ENCODE results near the gene UBE2O. TPM values are rescaled to one million over a fixed set of nuclear protein-coding genes. Genes with fewer than 3 reads are reported as not detected.

Gene UBE2O
- 26.3 to 29.1 TPM (median 28.2 TPM) in 5 replicates for total RNA-seq (2022; extraction: Qiagen RNA extraction)

DNA sequence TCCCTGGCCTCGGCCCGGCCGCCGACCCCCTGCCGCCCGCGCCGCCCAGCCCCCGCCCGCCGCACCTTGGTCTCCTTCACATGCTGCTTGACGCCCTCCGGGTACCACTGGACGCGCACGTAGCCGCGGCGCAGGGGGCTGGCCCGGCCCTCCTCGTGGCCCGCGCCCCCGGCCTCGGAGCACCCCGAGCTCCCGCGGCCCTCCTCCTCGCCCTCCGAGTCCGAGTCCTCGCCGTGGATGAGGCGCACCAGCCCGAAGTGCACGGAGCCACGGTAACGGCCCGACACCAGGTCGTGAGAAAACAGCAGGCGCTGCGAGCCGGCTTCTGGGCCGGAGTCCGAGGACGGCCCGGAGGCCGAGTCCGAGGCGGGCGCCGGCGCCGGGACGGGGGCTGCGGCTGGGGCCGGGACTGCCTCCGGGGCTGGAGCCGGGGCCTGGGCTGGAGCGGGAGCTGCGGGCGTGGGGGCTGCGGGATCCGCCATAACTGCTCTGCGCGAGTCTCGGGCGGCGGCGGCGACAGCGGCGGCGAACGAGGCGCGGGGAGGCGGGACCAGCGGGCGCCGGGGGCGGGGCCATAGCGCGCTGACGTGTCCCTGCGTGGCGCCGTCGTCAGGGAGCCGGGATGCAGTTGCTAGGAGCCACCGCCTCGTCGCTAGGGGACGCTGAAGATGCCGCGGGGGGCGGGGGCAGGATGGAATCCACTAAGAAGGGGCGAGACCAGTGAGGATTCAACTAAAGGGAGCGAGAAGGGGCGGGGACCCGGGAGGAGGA, at the start of gene UBE2O:
Gene UBE2O, minus strand, starts transcription at position 493 of the 771 bp plus-strand sequence. Its CDS starts 11 bp downstream, at position 482.

DNA sequence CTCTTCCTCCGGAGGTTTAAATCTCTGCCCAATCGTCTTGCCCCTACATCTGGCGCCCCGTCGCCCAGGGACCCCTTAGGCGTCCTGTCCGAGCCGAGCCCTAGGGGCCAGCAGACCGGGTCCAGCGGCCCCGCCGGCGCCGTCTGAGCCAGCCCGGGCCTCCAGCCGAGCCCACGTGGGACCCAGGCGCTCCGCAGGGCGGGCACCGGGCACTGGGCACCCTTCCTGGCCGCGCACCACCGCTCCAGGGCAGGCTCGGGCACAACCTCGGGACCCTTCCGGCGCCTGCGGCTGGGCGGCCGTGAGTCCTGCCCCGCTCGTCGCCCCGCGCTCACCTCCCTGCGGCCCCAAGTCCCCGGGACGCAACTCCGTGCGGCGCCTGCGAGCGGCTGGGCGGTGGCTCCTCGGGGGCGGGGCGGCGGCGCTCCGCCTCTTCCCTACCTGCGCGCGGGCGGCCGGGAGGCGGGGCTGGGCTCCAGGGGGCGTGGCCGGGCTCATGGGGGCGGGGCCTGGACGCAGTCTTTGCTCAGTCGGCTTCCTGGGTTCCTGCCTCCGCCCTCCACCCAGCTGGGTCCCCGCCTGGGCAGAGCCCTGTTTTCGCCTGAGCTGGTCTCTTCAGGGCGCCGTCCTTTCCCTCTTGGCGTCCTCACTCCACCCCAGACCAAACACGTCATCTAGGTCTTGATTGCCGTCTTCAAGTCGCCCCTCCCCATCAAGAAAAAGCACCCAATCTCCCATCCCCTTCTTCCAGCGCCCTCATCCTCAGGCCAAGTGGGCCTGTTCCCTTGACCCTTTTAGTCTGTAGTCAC, 48.3 kb upstream of the UBE2O start, which contains the start of gene RHBDF2:
Gene RHBDF2, minus strand, starts transcription at position 406 of the 809 bp plus-strand sequence. CDS start 19,899 bp downstream, outside the sequence.

DNA sequence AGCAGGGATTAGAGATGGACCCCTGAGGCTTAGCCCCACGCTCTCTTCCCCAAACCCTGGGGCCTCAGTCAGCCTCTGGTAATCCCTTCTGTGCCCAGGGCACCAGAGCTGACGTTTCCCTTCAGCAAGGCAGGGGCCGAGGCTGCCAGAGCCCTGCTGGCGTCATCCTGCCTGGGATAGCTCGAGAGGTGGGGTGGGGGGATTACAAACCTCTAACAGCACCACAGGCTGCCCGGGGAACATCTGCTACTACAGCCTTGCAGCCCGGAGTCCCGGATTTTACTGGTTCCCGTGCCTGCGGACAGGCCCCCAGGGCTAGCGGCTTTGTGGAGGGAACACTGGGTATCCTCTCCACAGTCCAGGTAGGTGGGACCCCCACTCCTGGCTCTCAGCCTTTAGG, 14.4 kb upstream of the UBE2O start, which contains the start of gene AANAT:
Gene AANAT, plus strand, starts transcription at position 238 of the 400 bp plus-strand sequence. CDS start 1,144 bp downstream, outside the sequence.

DNA sequence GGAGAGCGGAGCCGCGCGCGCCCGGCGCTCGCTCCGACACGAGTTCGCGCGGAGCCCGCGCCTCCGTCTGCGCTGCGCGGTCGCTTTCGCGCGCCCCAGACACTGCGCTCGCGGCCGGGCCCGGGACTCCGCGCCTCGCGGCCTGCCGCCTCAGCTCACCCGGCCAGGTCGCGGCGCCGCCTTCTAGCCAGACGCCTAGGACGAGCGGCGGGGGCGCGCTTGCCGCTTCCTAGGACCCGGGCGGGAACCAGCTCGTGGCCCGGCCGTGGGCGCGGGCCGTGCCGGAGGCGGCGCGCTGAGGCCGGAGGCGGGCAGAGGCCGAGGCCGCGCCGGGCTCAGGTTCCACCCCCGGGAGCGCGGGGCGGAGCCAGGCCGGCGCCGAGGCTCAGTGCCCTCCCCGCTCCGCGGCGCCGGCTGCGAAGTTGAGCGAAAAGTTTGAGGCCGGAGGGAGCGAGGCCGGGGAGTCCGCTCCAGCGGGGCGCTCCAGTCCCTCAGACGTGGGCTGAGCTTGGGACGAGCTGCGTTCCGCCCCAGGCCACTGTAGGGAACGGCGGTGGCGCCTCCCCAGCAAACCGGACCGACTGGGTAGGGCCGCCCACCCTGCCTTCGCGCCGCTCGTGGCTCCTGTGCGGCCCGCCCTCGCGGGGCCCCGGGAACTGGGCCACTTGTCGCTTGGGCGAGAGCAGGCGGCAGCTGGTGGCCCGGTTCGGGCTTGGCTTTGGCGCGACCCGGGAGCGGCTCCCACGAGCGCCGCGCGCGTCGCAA, 68.5 kb downstream of the UBE2O start, which contains the start of gene SPHK1:
Gene SPHK1, plus strand, starts transcription at position 388 of the 765 bp plus-strand sequence. CDS start 1,036 bp downstream, outside the sequence.

DNA sequence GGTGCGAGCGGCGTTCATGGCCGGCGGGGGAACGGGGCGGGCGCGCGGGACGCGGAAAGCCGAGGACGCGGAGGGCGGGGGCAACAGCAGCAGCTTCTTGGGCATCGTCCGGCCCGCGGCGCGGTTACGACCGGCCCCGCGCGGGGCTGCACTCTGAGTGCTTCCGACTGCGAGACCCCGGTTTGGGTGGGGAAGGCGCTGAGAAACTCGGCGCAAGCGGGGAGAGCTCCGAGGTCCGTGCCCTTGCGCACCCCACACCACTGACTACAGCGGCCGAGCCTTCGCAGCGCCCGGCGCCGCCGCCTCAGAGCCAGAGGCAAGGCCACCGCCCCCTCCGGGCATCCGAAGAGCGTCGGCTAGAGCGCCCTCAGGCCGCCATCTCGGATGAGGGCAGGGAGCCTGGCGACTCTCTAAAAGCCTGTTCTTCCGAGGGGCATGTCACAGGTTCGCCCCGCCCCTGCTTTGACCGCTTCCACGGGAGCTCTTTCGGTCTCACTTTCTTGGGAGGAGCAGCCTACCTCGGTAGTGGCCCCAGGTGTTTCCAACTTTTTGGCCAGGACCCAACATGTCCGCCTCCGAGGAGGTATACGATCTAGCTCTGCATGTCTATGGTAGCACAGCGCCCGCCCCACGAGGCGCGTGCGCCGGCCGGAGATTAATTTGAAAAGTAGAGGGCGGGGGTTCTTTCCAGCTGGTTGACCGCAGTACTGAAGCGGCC, 99.2 kb downstream of the UBE2O start, which contains the start of gene PRPSAP1:
Gene PRPSAP1, minus strand, starts transcription at position 318 of the 718 bp plus-strand sequence. Its CDS starts 213 bp downstream, at position 105.

Other genes starting within 250 kb of the UBE2O start
- gene RNF157, start 212.7 kb downstream of the UBE2O start, total RNA-seq (2022; extraction: Qiagen RNA extraction): 8.3 to 10.3 TPM (median 9.7 TPM) in 5 replicates
- 119 to 198 TPM (median 177 TPM) in 5 replicates for gene UBALD2, start 187.8 kb downstream of the UBE2O start, total RNA-seq (2022; extraction: Qiagen RNA extraction)
- 0.42 to 1.1 TPM (median 0.85 TPM) in 5 replicates for gene QRICH2, start 144.9 kb downstream of the UBE2O start, total RNA-seq (2022; extraction: Qiagen RNA extraction)
- 53.1 to 63.4 TPM (median 58.2 TPM) in 5 replicates for gene PRPSAP1, start 99.2 kb downstream of the UBE2O start, total RNA-seq (2022; extraction: Qiagen RNA extraction)
- 32.2 to 43.3 TPM (median 36.6 TPM) in 5 replicates for gene SPHK1, start 68.5 kb downstream of the UBE2O start, total RNA-seq (2022; extraction: Qiagen RNA extraction)
- 0.22 to 0.64 TPM (median 0.33 TPM) in 5 replicates for gene AANAT, start 14.5 kb upstream of the UBE2O start, total RNA-seq (2022; extraction: Qiagen RNA extraction)
- gene RHBDF2, start 48.3 kb upstream of the UBE2O start, total RNA-seq (2022; extraction: Qiagen RNA extraction): 54.6 to 64.5 TPM (median 61.4 TPM) in 5 replicates
- gene CYGB, start 84.6 kb upstream of the UBE2O start, total RNA-seq (2022; extraction: Qiagen RNA extraction): 0.88 to 1.7 TPM (median 1.2 TPM) in 5 replicates
- gene PRCD, start 86.9 kb upstream of the UBE2O start, total RNA-seq (2022; extraction: Qiagen RNA extraction): not detected in 5 replicates
- gene ST6GALNAC2, start 132.7 kb upstream of the UBE2O start, total RNA-seq (2022; extraction: Qiagen RNA extraction): 0.37 to 0.46 TPM (median 0.42 TPM) in 5 replicates
- gene ST6GALNAC1, start 190.6 kb upstream of the UBE2O start, total RNA-seq (2022; extraction: Qiagen RNA extraction): 0.20 to 0.28 TPM (median 0.26 TPM) in 5 replicates

All from A549 treated with AZD2906 at 1 μM for 4 hours (cell line).